B cell (primary cell): ENCODE data around the gene TOM1L2. TPM values are rescaled to one million over a fixed set of nuclear protein-coding genes. Genes with fewer than 3 reads are reported as not detected.

ENCODE experiments used
- ATAC-seq: fragments of 200-7000 bp; cut with Tn5 transposase; one replicate; pipeline ENCODE4 v1.10.0; 2021; ENCODE audit warnings: low read depth, mild to moderate bottlenecking, moderate number of reproducible peaks, moderate library complexity
- CTCF ChIA-PET: fragments of 350-600 bp; sonication (Branson Sonifier 250); formaldehyde crosslinking; loops from one replicate; lab custom pipeline; 2021; ENCODE audit warnings: antibody characterized with exemption, inconsistent platforms; lab: Charles Lee
- POLR2A ChIA-PET: fragments of 350-600 bp; sonication (Branson Sonifier 250); formaldehyde crosslinking; loops from one replicate; lab custom pipeline; 2021; ENCODE audit warnings: antibody characterized with exemption; lab: Charles Lee
- DNase-seq: peaks from one replicate; pipeline ENCODE4 v3.0.0; 2013
- H2AFZ ChIP-seq: 2 replicates; pipeline ENCODE4 v1.6.1; 2012; ENCODE audit warnings: mild to moderate bottlenecking, low read depth, low read length; ENCODE audit not compliant: insufficient read depth, poor library complexity, severe bottlenecking
- H3K27ac ChIP-seq, 2 donors: 1 replicate in 1 of 2; 2 replicates in 1 of 2; pipeline ENCODE4 v1.5.1; 2012 to 2013; ENCODE audit warnings: low read length in 2 of 2, mild to moderate bottlenecking in 2 of 2, moderate library complexity in 1 of 2
- H3K27me3 ChIP-seq, 4 experiments: fragments of 200-600 bp in 1 of 4; sonication (generic) in 1 of 4; replicated peaks in 1 of 4; 1 replicate in 2 of 4; 2 replicates in 2 of 4; pipeline versions ENCODE4 v1.6.1 to v1.7.0; 2013 to 2016; ENCODE audit warnings: low read length in 3 of 4, mild to moderate bottlenecking in 2 of 4, mixed read lengths in 1 of 4, moderate library complexity in 1 of 4; ENCODE audit not compliant: insufficient read depth in 4 of 4, control insufficient read depth in 3 of 4; ENCODE audit errors: control extremely low read depth in 1 of 4
- H3K36me3 ChIP-seq, 2 experiments: replicated peaks in 1 of 2; 1 replicate in 1 of 2; 2 replicates in 1 of 2; pipeline versions ENCODE4 v1.6.1 to v1.7.1; 2013; ENCODE audit warnings: low read length in 1 of 2; ENCODE audit not compliant: insufficient read depth in 2 of 2, control insufficient read depth in 1 of 2; ENCODE audit errors: control extremely low read depth in 1 of 2, extremely low read depth in 1 of 2
- H3K4me1 ChIP-seq, 2 donors: fragments of 200-600 bp in 1 of 2; sonication (generic) in 1 of 2; 1 replicate in 1 of 2; 2 replicates in 1 of 2; pipeline versions ENCODE4 v1.5.1 to v1.6.1; 2013 to 2017; ENCODE audit warnings: low read length in 2 of 2; ENCODE audit not compliant: control insufficient read depth in 2 of 2, insufficient read depth in 2 of 2
- H3K4me2 ChIP-seq: replicated peaks from 2 replicates; pipeline ENCODE3; 2012; ENCODE audit warnings: mild to moderate bottlenecking, low read depth, low read length; ENCODE audit not compliant: poor library complexity, severe bottlenecking
- H3K4me3 ChIP-seq, 5 experiments: fragments of 200-600 bp in 1 of 5; sonication (generic) in 1 of 5; 1 replicate in 3 of 5; 2 replicates in 2 of 5; pipeline versions ENCODE4 v1.5.1 to v1.7.0; 2011 to 2016; ENCODE audit warnings: low read length in 4 of 5, mild to moderate bottlenecking in 4 of 5, low read depth in 2 of 5, control low read depth in 1 of 5, moderate library complexity in 1 of 5; ENCODE audit not compliant: insufficient read depth in 1 of 5; ENCODE audit errors: control extremely low read depth in 1 of 5, extremely low read depth in 1 of 5
- H3K79me2 ChIP-seq: fragments of 200-600 bp; sonication (generic); one replicate; pipeline ENCODE4 v1.6.0; 2016; ENCODE audit warnings: low read length; ENCODE audit not compliant: control insufficient read depth, insufficient read depth
- H3K9ac ChIP-seq: fragments of 200-600 bp; sonication (generic); 2 replicates; pipeline ENCODE4 v1.6.1; 2017; ENCODE audit warnings: mild to moderate bottlenecking, low read length, moderate library complexity
- H3K9me3 ChIP-seq, 3 donors: one replicate each; pipeline versions ENCODE4 v1.6.1 to v1.7.1; 2013; ENCODE audit warnings: low read length in 2 of 3; ENCODE audit not compliant: control insufficient read depth in 2 of 3, insufficient read depth in 1 of 3; ENCODE audit errors: control extremely low read depth in 1 of 3
- H4K20me1 ChIP-seq: 2 replicates; pipeline ENCODE4 v1.6.0; 2012; ENCODE audit warnings: mild to moderate bottlenecking, low read length; ENCODE audit not compliant: insufficient read depth, control insufficient read depth, poor library complexity, severe bottlenecking
- H3K27ac Mint-ChIP-seq: one replicate; pipeline ENCODE4 v1.8.0; 2021; ENCODE audit warnings: mixed read lengths
- H3K27me3 Mint-ChIP-seq: one replicate; pipeline ENCODE4 v1.8.0; 2021; ENCODE audit warnings: mixed read lengths
- H3K4me1 Mint-ChIP-seq: one replicate; pipeline ENCODE4 v1.8.0; 2021; ENCODE audit warnings: mixed read lengths
- H3K4me3 Mint-ChIP-seq: one replicate; pipeline ENCODE4 v1.8.0; 2021; ENCODE audit warnings: mixed read lengths
- H3K9me3 Mint-ChIP-seq: one replicate; pipeline ENCODE4 v1.8.0; 2022; ENCODE audit warnings: mixed read lengths; ENCODE audit not compliant: insufficient read depth
- CTCF ChIP-seq: fragments of 200-600 bp; IDR thresholded peaks from one replicate; pipeline ENCODE4 v1.8.0; 2022; ENCODE audit warnings: antibody characterized with exemption, mild to moderate bottlenecking
- EZH2 ChIP-seq: IDR thresholded peaks from 2 replicates; pipeline ENCODE4 v1.6.1; 2012; ENCODE audit warnings: borderline replicate concordance, low read depth, mild to moderate bottlenecking, moderate library complexity, low read length; ENCODE audit not compliant: insufficient read depth, poor library complexity, severe bottlenecking
- WGBS: methylation state at CpG from one replicate; pipeline ENCODE4 v1.1.5; 2013; ENCODE audit warnings: missing lambda C conversion rate; ENCODE audit not compliant: insufficient coverage; 5-methylcytosine and 5-hydroxymethylcytosine counted together
- intact Hi-C: fragments of 100-400 bp; cut with micrococcal nuclease; formaldehyde crosslinking; loops from one replicate; pipeline ENCODE4 v1.10.0; 2022
- polyA plus RNA-seq: library from polyadenylated mRNA; depleted of rRNA; stranded (reverse); fragments of >200 nt; gene quantifications from 2 replicates; pipeline ENCODE4 v1.2.3, GENCODE V29; 2012
- small RNA-seq: library from RNA; depleted of rRNA; stranded (forward); fragments of <200 nt; gene quantifications from one replicate; pipeline ENCODE3, GENCODE V24; 2012; ENCODE audit warnings: low replicate concordance, low read depth; ENCODE audit not compliant: insufficient read length
- total RNA-seq, 2 donors: library from RNA; stranded (reverse); fragments of 120-200 nt in 1 of 2; gene quantifications; 1 replicate in 1 of 2; 2 replicates in 1 of 2; pipeline versions ENCODE4 v1.2.3 to v1.2.4, GENCODE V29; 2013 to 2022

The TOM1L2 gene
- total and polyA plus RNA-seq, 2 donors (not counting 1 experiment from before 2014, with no cell fraction given) = 25.1 to 29.7 TPM

GRCh38 chr17:17795296-17795695, 176.9 kb downstream of the TOM1L2 start:
- no peak for DNase-seq
- ChIA-PET POLR2A (no interaction called here), CTCF (no interaction called here)
- Histone ChIP-seq H3K79me2 (peaks cover 12% of the 10 kb centered on the region), H3K36me3 (peaks cover 0 to 17% of the 10 kb centered on the region in 2 experiments), H3K4me2 (no peak overlapping the region), H3K4me1 (peaks cover 9 to 18% of the 10 kb centered on the region in 2 donors), H3K27ac (no peak overlapping the region), H4K20me1 (peaks cover 12% of the 10 kb centered on the region), H3K9ac (no peak overlapping the region), H3K4me3 (no peak overlapping the region), H3K27me3 (no peaks in the 10 kb centered on the region), H3K9me3 (no peaks in the 10 kb centered on the region), H2AFZ (no peak overlapping the region)
- 90% methylated on average over 9 of the region's 12 CpGs for WGBS
- Mint-ChIP-seq H3K4me3 (no peak overlapping the region), H3K27me3 (no peaks in the 10 kb centered on the region), H3K4me1 (peaks cover 19% of the 10 kb centered on the region), H3K9me3 (no peaks in the 10 kb centered on the region), H3K27ac (no peak overlapping the region)
- ATAC-seq = no peak
- intact Hi-C loops = no loop called here
- TF ChIP-seq CTCF (no peak), EZH2 (no peak)

GRCh38 chr17:17794382-17794781, 177.8 kb downstream of the TOM1L2 start:
- ChIA-PET CTCF (no interaction called here), POLR2A (no interaction called here)
- Histone ChIP-seq H3K4me1 (peaks cover 9 to 18% of the 10 kb centered on the region in 2 donors), H3K4me2 (no peak overlapping the region), H3K27me3 (no peaks in the 10 kb centered on the region), H3K9me3 (no peaks in the 10 kb centered on the region), H2AFZ (no peak overlapping the region), H3K4me3 (no peak overlapping the region), H3K9ac (no peak overlapping the region), H3K27ac (no peak overlapping the region), H4K20me1 (peaks cover 16% of the 10 kb centered on the region), H3K79me2 (peaks cover 12% of the 10 kb centered on the region), H3K36me3 (peaks cover 0 to 17% of the 10 kb centered on the region in 2 experiments)
- no peak overlapping the region for H3K27ac Mint-ChIP-seq
- WGBS = 98% methylated on average over 31 of the region's 31 CpGs
- TF ChIP-seq CTCF (no peak), EZH2 (no peak)
- ATAC-seq (no peak), DNase-seq (no peak)
- intact Hi-C loops = no loop called here
- no peaks in the 10 kb centered on the region for H3K9me3 Mint-ChIP-seq
- H3K27me3 Mint-ChIP-seq = no peaks in the 10 kb centered on the region
- no peak overlapping the region for H3K4me3 Mint-ChIP-seq
- peaks cover 19% of the 10 kb centered on the region for H3K4me1 Mint-ChIP-seq

Small RNA genes lying within 50 kb of the gene (small RNA-seq; reads per million reads assigned to genes)
- gene MIR33B = 2.3 reads per million, percentile 25 among the genes with 10 or more reads in this experiment
- not detected for gene MIR6777

Other genes with a start within 250 kb of the TOM1L2 start
- gene SREBF1, start 135.4 kb downstream of the TOM1L2 start, total RNA-seq = 21.6 and 22.3 TPM in 2 replicates
- gene SREBF1, start 135.4 kb downstream of the TOM1L2 start, polyA plus RNA-seq = 34.9 and 80.1 TPM in 2 replicates
- gene DRC3, start 462 bp upstream of the TOM1L2 start, total RNA-seq = 0.17 TPM in 1 of 2 replicates, not detected in the other
- not detected in 2 replicates for gene DRC3, start 462 bp upstream of the TOM1L2 start, polyA plus RNA-seq
- 73.5 and 79.5 TPM in 2 replicates for gene ATPAF2, start 66.8 kb upstream of the TOM1L2 start, total RNA-seq
- 60.5 and 70.5 TPM in 2 replicates for gene ATPAF2, start 66.8 kb upstream of the TOM1L2 start, polyA plus RNA-seq
- 11.6 and 11.8 TPM in 2 replicates for gene GID4, start 67.0 kb upstream of the TOM1L2 start, total RNA-seq
- gene GID4, start 67.0 kb upstream of the TOM1L2 start, polyA plus RNA-seq = 4.9 and 5.6 TPM in 2 replicates
- 67.8 and 73.1 TPM in 2 replicates for gene DRG2, start 115.5 kb upstream of the TOM1L2 start, total RNA-seq
- gene DRG2, start 115.5 kb upstream of the TOM1L2 start, polyA plus RNA-seq = 56.9 and 58.7 TPM in 2 replicates
- gene MYO15A, start 136.4 kb upstream of the TOM1L2 start, total RNA-seq = 1.5 and 2.5 TPM in 2 replicates
- 1.7 and 3.1 TPM in 2 replicates for gene MYO15A, start 136.4 kb upstream of the TOM1L2 start, polyA plus RNA-seq
- 103 and 104 TPM in 2 replicates for gene ALKBH5, start 211.4 kb upstream of the TOM1L2 start, total RNA-seq
- gene ALKBH5, start 211.4 kb upstream of the TOM1L2 start, polyA plus RNA-seq = 63.3 and 97.4 TPM in 2 replicates